Hepatocyte (in vitro differentiated cells): Measurements from ENCODE around the gene ZNF829. TPM values are rescaled to one million over a fixed set of nuclear protein-coding genes. Genes with fewer than 3 reads are reported as not detected.

Source experiments
- DNase-seq: peaks from one replicate; pipeline ENCODE4 v3.0.0-alpha.2; 2016; ENCODE audit warnings: low spot score
- H2AFZ ChIP-seq: fragments of 200-600 bp; sonication (generic); 2 replicates; pipeline ENCODE4 v1.6.0; 2016; ENCODE audit warnings: antibody characterized with exemption, mild to moderate bottlenecking
- H3K27ac ChIP-seq: fragments of 200-600 bp; sonication (generic); 2 replicates; pipeline ENCODE4 v1.5.1; 2016; ENCODE audit warnings: mild to moderate bottlenecking
- H3K27me3 ChIP-seq: fragments of 200-600 bp; sonication (generic); 2 replicates; pipeline ENCODE4 v1.6.1; 2016
- H3K36me3 ChIP-seq: fragments of 200-600 bp; sonication (generic); replicated peaks from 2 replicates; pipeline ENCODE4 v1.5.1; 2016; ENCODE audit warnings: low read depth; ENCODE audit not compliant: insufficient read depth
- H3K4me1 ChIP-seq: fragments of 200-600 bp; sonication (generic); 2 replicates; pipeline ENCODE4 v1.5.1; 2016; ENCODE audit warnings: mild to moderate bottlenecking, moderate library complexity; ENCODE audit not compliant: insufficient read depth
- H3K4me2 ChIP-seq: fragments of 200-600 bp; sonication (generic); 2 replicates; pipeline ENCODE4 v1.6.0; 2016
- H3K4me3 ChIP-seq: fragments of 200-600 bp; sonication (generic); 2 replicates; pipeline ENCODE4 v1.5.1; 2016; ENCODE audit warnings: mild to moderate bottlenecking
- H3K79me2 ChIP-seq: fragments of 200-600 bp; sonication (generic); 2 replicates; pipeline ENCODE4 v1.6.0; 2017; ENCODE audit warnings: mild to moderate bottlenecking
- H3K9me2 ChIP-seq: fragments of 200-600 bp; sonication (generic); replicated peaks from 2 replicates; pipeline ENCODE4 v1.6.0; 2017; ENCODE audit warnings: mild to moderate bottlenecking; ENCODE audit not compliant: insufficient read depth
- H3K9me3 ChIP-seq: fragments of 200-600 bp; sonication (generic); 2 replicates; pipeline ENCODE4 v1.5.1; 2016; ENCODE audit warnings: low read depth, mild to moderate bottlenecking
- H4K20me1 ChIP-seq: fragments of 200-600 bp; sonication (generic); 2 replicates; pipeline ENCODE4 v1.6.0; 2016; ENCODE audit warnings: mild to moderate bottlenecking; ENCODE audit not compliant: insufficient read depth, poor library complexity, severe bottlenecking
- CTCF ChIP-seq: fragments of 200-600 bp; sonication (generic); IDR thresholded peaks from 2 replicates; pipeline ENCODE4 v1.5.1; 2016; ENCODE audit warnings: antibody characterized with exemption, mild to moderate bottlenecking; ENCODE audit not compliant: poor library complexity
- EZH2 ChIP-seq: fragments of 200-600 bp; sonication (generic); IDR thresholded peaks from 2 replicates; pipeline ENCODE4 v1.6.1; 2016; ENCODE audit warnings: antibody characterized with exemption, mild to moderate bottlenecking, borderline replicate concordance
- EZH2phosphoT487 ChIP-seq: fragments of 200-600 bp; sonication (generic); IDR thresholded peaks from one replicate; pipeline ENCODE4 v1.6.1; 2018; ENCODE audit warnings: antibody characterized with exemption, mild to moderate bottlenecking, low read depth, moderate library complexity; ENCODE audit not compliant: unreplicated experiment, severe bottlenecking
- WGBS: methylation state at CpG from one replicate; pipeline ENCODE4 v1.1.6; 2016; ENCODE audit warnings: low lambda C conversion rate; ENCODE audit errors: missing lambda C conversion rate; 5-methylcytosine and 5-hydroxymethylcytosine counted together
- polyA plus RNA-seq: library from polyadenylated mRNA; unstranded; fragments of >200 nt; fragmentation: Nextera tagmentation; extraction: Ambion mirVana; gene quantifications from 2 replicates; pipeline ENCODE4 v1.2.1, GENCODE V29; 2016
- small RNA-seq: library from RNA; depleted of rRNA; stranded (forward); fragments of <200 nt; gene quantifications from one replicate; pipeline ENCODE3, GENCODE V24; 2014
- total RNA-seq: library from RNA; depleted of rRNA; stranded (reverse); fragments of >200 nt; gene quantifications from 2 replicates; pipeline ENCODE4 v1.2.3, GENCODE V29; 2014

Gene ZNF829
- total and polyA plus RNA-seq, 2 experiments from 2014 or later: 0.83 to 2.0 TPM

- peak overlapping the region; percentile 70 for H3K4me3 ChIP-seq
- DNase-seq: no peak
- peaks cover 17% of the 10 kb centered on the region for H3K9me3 ChIP-seq
- no peaks in the 10 kb centered on the region for H3K9me2 ChIP-seq
- H3K79me2 ChIP-seq: peaks cover 54% of the 10 kb centered on the region
- peak overlapping the region; percentile 89 for H3K4me2 ChIP-seq
- TF ChIP-seq EZH2phosphoT487 (no peak), EZH2 (no peak), CTCF (no peak)
- 18% methylated on average over 12 of the region's 12 CpGs for WGBS
- no peaks in the 10 kb centered on the region for H3K27me3 ChIP-seq
- H3K36me3 ChIP-seq: no peaks in the 10 kb centered on the region
- H3K27ac ChIP-seq: peak overlapping the region; percentile 97
- H4K20me1 ChIP-seq: no peaks in the 10 kb centered on the region
- H3K4me1 ChIP-seq: peaks cover 14% of the 10 kb centered on the region
- peak overlapping the region; percentile 98 for H2AFZ ChIP-seq
These were observed 77.2 kb downstream of the ZNF829 start for GRCh38 chr19:36838784-36839324.

Small RNA genes lying within 50 kb of the gene (small RNA-seq; reads per million reads assigned to genes)
- gene RF00019: not detected

Other genes with a start within 250 kb of the ZNF829 start
- gene ZNF461, start 249.5 kb downstream of the ZNF829 start, total RNA-seq: 8.9 and 16.7 TPM in 2 replicates
- 3.2 and 4.6 TPM in 2 replicates for gene ZNF461, start 249.5 kb downstream of the ZNF829 start, polyA plus RNA-seq
- 4.0 and 8.1 TPM in 2 replicates for gene ZNF567, start 228.7 kb downstream of the ZNF829 start, total RNA-seq
- gene ZNF567, start 228.7 kb downstream of the ZNF829 start, polyA plus RNA-seq: 4.4 and 9.5 TPM in 2 replicates
- 3.3 and 7.6 TPM in 2 replicates for gene ZNF850, start 143.5 kb downstream of the ZNF829 start, total RNA-seq
- gene ZNF850, start 143.5 kb downstream of the ZNF829 start, polyA plus RNA-seq: 0.64 and 1.1 TPM in 2 replicates
- 8.7 and 13.8 TPM in 2 replicates for gene ZNF790, start 77.9 kb downstream of the ZNF829 start, total RNA-seq
- gene ZNF790, start 77.9 kb downstream of the ZNF829 start, polyA plus RNA-seq: 2.4 and 4.0 TPM in 2 replicates
- gene ZNF345, start 65.4 kb downstream of the ZNF829 start, total RNA-seq: 4.8 and 7.9 TPM in 2 replicates
- 5.8 and 6.0 TPM in 2 replicates for gene ZNF345, start 65.4 kb downstream of the ZNF829 start, polyA plus RNA-seq
- 3.9 and 8.9 TPM in 2 replicates for gene ZNF568, start within 50 bp of the ZNF829 start, total RNA-seq
- 2.5 and 4.4 TPM in 2 replicates for gene ZNF568, start within 50 bp of the ZNF829 start, polyA plus RNA-seq
- gene ZNF420, start 162.1 kb upstream of the ZNF829 start, total RNA-seq: 12.9 and 14.8 TPM in 2 replicates
- gene ZNF420, start 162.1 kb upstream of the ZNF829 start, polyA plus RNA-seq: 4.9 and 6.0 TPM in 2 replicates